Bronchial epithelial cell (primary cell): Measurements from ENCODE around the gene RBPJ. TPM values are rescaled to one million over a fixed set of nuclear protein-coding genes. Genes with fewer than 3 reads are reported as not detected.

Source experiments
- DNase-seq: peaks from one replicate; pipeline ENCODE4 v3.0.0-alpha.2; 2010; ENCODE audit warnings: low read depth
- FAIRE-seq: peaks from 2 replicates; lab custom pipeline; 2011; peaks lifted over from hg19 to GRCh38; lab: Jason Lieb, UNC
- H3K27me3 ChIP-seq: 2 replicates; pipeline ENCODE4 v1.5.1; 2011; ENCODE audit warnings: low read length; ENCODE audit not compliant: control insufficient read depth, insufficient read depth
- H3K36me3 ChIP-seq: 2 replicates; pipeline ENCODE4 v1.5.1; 2011; ENCODE audit warnings: low read length; ENCODE audit not compliant: control insufficient read depth, insufficient read depth
- H3K4me3 ChIP-seq: 2 replicates; pipeline ENCODE4 v1.5.1; 2011; ENCODE audit warnings: mild to moderate bottlenecking, low read depth, low read length, control low read depth
- CTCF ChIP-seq: IDR thresholded peaks from 2 replicates; pipeline ENCODE4 v1.5.1; 2011; ENCODE audit warnings: mild to moderate bottlenecking, moderate library complexity, low read length, control low read depth, inconsistent platforms; ENCODE audit not compliant: insufficient read depth, severe bottlenecking
- total RNA-seq: library from RNA; depleted of rRNA; stranded (reverse); fragments of >200 nt; gene quantifications from 2 replicates; pipeline ENCODE4 v1.2.1, GENCODE V29; 2014

The RBPJ gene
- total RNA-seq, 1 donor from 2014 or later, result 34.5 TPM

GRCh38 chr4:26433556-26433955 lies 112.7 kb downstream of the RBPJ start:
- TF ChIP-seq CTCF, result no peak
- peak; percentile 36 for DNase-seq
- no peak overlapping the region for H3K4me3 ChIP-seq
- FAIRE-seq, result no peak
- no peaks in the 10 kb centered on the region for H3K36me3 ChIP-seq
- H3K27me3 ChIP-seq, result no peaks in the 10 kb centered on the region

- TF ChIP-seq CTCF, result no peak
- Histone ChIP-seq H3K27me3 (no peaks in the 10 kb centered on the region), H3K36me3 (no peaks in the 10 kb centered on the region), H3K4me3 (no peak overlapping the region)
- DNase-seq (peak; percentile 65), FAIRE-seq (no peak)
Measured at GRCh38 chr4:26434030-26434639, 113.3 kb downstream of the RBPJ start.

DNA sequence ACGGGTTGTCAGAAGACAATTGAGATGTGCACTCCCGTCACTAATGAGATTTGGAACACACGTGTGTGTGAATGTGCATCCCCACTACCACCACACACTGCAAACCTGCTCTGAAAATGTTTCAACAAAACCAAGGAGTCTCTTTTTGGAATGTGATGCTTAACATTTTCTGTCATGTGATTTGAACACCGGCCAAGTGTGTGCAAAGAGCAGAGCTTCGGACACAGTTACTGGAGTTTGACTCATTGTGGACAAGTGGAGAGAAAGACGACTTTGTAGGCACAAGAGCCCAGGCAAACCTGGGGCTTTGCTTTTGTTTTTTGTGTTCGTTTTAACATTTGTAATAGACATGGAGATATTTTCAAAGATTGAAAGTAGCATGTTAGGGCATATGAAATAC lies 120.3 kb downstream of the RBPJ start:
- DNase-seq, result peak; percentile 53
- FAIRE-seq, result no peak

GRCh38 chr4:26441771-26442170 lies 121.0 kb downstream of the RBPJ start:
- FAIRE-seq (no peak), DNase-seq (no peak)
- no peaks in the 10 kb centered on the region for H3K27me3 ChIP-seq
- no peak overlapping the region for H3K4me3 ChIP-seq
- TF ChIP-seq CTCF, result no peak
- H3K36me3 ChIP-seq, result no peaks in the 10 kb centered on the region

More for the DNA sequence above, 120.3 kb downstream of the RBPJ start:
- TF ChIP-seq CTCF, result no peak
- no peak overlapping the region for H3K4me3 ChIP-seq
- H3K36me3 ChIP-seq, result no peaks in the 10 kb centered on the region
- no peaks in the 10 kb centered on the region for H3K27me3 ChIP-seq

GRCh38 chr4:26447378-26447777 lies 126.6 kb downstream of the RBPJ start:
- DNase-seq, result no peak
- no peaks in the 10 kb centered on the region for H3K36me3 ChIP-seq
- H3K27me3 ChIP-seq, result no peaks in the 10 kb centered on the region
- no peak for TF ChIP-seq CTCF
- H3K4me3 ChIP-seq, result no peak overlapping the region
- FAIRE-seq, result no peak

DNA sequence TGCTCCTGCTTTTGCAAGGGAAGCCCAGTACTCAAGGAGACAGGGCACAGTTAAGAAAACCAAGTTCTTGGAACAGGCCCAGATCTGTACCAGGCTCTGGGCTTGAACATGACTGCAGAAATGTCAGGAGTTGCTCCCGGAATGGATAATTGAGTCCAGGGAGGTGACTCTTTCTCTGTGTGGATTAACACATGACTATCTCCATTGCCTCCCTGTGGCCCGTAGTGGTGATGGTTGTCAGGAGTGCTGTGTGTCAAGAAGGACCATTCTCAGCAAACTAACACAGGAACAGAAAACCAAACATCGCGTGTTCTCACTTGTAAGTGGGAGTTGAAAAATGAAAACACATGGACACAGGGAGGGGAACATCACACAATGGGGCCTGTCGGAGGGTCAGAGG lies 129.6 kb downstream of the RBPJ start:
- FAIRE-seq (no peak), DNase-seq (no peak)
- no peak for TF ChIP-seq CTCF
- Histone ChIP-seq H3K27me3 (no peaks in the 10 kb centered on the region), H3K4me3 (no peak overlapping the region), H3K36me3 (no peaks in the 10 kb centered on the region)
